ENCODE data around the gene PDCD4. TPM values are rescaled to one million over a fixed set of nuclear protein-coding genes. Genes with fewer than 3 reads are reported as not detected.

PDCD4 gene
- total and polyA plus RNA-seq, 9 of the 15 experiments (the other 6 are each of a cell fraction or from before 2014, with no cell fraction given) = 12.9 to 44.1 (median 33.7) TPM

GRCh38 chr10:110871298-110872084, at the start of gene PDCD4 (continued):
- TF ChIP-seq ZSCAN32 (CRISPR knock-in tag; IDR thresholded peaks at IDR 0.05) (no peak), SMARCE1 (IDR thresholded peaks at IDR 0.05) (peak; percentile 45; the same call in 1 of the 2 replicates), ESRRA (IDR thresholded peaks at IDR 0.05; ENCODE audit: borderline replicate concordance, low read depth) (no peak), ZNF146 (CRISPR knock-in tag; IDR thresholded peaks at IDR 0.05; ENCODE audit: unreplicated experiment) (no peak), RUNX1 (IDR thresholded peaks at IDR 0.05; ENCODE audit: low read depth) (no peak), PHF8 (IDR thresholded peaks at IDR 0.05; ENCODE audit: borderline replicate concordance, low read length) (peak; percentile 61; the same call in 1 of the 2 replicates), GABPA (tag; conservative IDR thresholded peaks at IDR 0.05; ENCODE audit: low read depth) (no peak), MTA1 (IDR thresholded peaks at IDR 0.05; ENCODE audit: borderline replicate concordance) (no peak), POLR2B (IDR thresholded peaks at IDR 0.05; ENCODE audit: low read depth, partially characterized antibody) (peak; percentile 85), USF1 (CRISPR knock-in tag; IDR thresholded peaks at IDR 0.05) (peak; percentile 68), KLF1 (tag; IDR thresholded peaks at IDR 0.05) (no peak), RBM14 (IDR thresholded peaks at IDR 0.05; ENCODE audit: borderline replicate concordance, insufficient read depth, low read depth, low read length) (no peak), NR2F6 (CRISPR knock-in tag; IDR thresholded peaks at IDR 0.05) (no peak), ZNF280A (IDR thresholded peaks at IDR 0.05; ENCODE audit: low read depth, partially characterized antibody) (no peak), WHSC1 (IDR thresholded peaks at IDR 0.05; ENCODE audit: low read length) (no peak), EP300 (IDR thresholded peaks at IDR 0.05; ENCODE audit: low read length) (peak; percentile 3; the same call in 1 of the 2 replicates), ZNF778 (CRISPR knock-in tag; IDR thresholded peaks at IDR 0.05) (no peak), XRCC3 (IDR thresholded peaks at IDR 0.05) (no peak), MXI1 (IDR thresholded peaks at IDR 0.05; ENCODE audit: low read depth, low read length) (no peak)
- TF ChIP-seq, protein P1, sequence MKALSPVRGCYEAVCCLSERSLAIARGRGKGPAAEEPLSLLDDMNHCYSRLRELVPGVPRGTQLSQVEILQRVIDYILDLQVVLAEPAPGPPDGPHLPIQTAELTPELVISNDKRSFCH (CRISPR knock-in tag; IDR thresholded peaks at IDR 0.05) = no peak
- TF ChIP-seq, protein P1 (tag; IDR thresholded peaks at IDR 0.05) = 0 out of 2 replicates have a peak, but pooled peaks have one; percentile 21
- TF ChIP-seq, protein P2, sequence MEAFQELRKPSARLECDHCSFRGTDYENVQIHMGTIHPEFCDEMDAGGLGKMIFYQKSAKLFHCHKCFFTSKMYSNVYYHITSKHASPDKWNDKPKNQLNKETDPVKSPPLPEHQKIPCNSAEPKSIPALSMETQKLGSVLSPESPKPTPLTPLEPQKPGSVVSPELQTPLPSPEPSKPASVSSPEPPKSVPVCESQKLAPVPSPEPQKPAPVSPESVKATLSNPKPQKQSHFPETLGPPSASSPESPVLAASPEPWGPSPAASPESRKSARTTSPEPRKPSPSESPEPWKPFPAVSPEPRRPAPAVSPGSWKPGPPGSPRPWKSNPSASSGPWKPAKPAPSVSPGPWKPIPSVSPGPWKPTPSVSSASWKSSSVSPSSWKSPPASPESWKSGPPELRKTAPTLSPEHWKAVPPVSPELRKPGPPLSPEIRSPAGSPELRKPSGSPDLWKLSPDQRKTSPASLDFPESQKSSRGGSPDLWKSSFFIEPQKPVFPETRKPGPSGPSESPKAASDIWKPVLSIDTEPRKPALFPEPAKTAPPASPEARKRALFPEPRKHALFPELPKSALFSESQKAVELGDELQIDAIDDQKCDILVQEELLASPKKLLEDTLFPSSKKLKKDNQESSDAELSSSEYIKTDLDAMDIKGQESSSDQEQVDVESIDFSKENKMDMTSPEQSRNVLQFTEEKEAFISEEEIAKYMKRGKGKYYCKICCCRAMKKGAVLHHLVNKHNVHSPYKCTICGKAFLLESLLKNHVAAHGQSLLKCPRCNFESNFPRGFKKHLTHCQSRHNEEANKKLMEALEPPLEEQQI (IDR thresholded peaks at IDR 0.05) = no peak
- TF ChIP-seq, protein P3, sequence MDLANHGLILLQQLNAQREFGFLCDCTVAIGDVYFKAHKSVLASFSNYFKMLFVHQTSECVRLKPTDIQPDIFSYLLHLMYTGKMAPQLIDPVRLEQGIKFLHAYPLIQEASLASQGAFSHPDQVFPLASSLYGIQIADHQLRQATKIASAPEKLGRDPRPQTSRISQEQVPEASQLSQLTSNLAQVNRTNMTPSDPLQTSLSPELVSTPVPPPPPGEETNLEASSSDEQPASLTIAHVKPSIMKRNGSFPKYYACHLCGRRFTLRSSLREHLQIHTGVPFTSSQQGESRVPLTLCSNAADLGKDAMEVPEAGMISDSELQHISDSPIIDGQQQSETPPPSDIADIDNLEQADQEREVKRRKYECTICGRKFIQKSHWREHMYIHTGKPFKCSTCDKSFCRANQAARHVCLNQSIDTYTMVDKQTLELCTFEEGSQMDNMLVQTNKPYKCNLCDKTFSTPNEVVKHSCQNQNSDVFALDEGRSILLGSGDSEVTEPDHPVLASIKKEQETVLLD (IDR thresholded peaks at IDR 0.05) = peak; percentile 95
